ENCODE measurements around the gene CRYZL1. TPM values are rescaled to one million over a fixed set of nuclear protein-coding genes. Genes with fewer than 3 reads are reported as not detected.
A peak's percentile ranks its signal among the peaks of the same experiment; 100 is the strongest.

CRYZL1 gene
- polyA plus RNA-seq, 3 donors = 25.9 to 30.6 (median 26.1) TPM

- H3K9me3 Mint-ChIP-seq = peaks cover 0 to 3% (median 0%) of the 10 kb centered on the region in 7 donors
- H3K4me1 Mint-ChIP-seq = no peaks in the 10 kb centered on the region
- intact Hi-C loops (cut with micrococcal nuclease) = no loop called here
- WGBS (ENCODE audit: insufficient coverage) = no CpG with 5 or more reads among the region's 1 CpG
- no peak for DNase-seq
- Histone ChIP-seq H3K27me3 (ENCODE audit: control insufficient read depth in 2 of 2, insufficient read depth in 2 of 2, low read length in 2 of 2) (no peaks in the 10 kb centered on the region), H3K36me3 (replicated peaks in 1 of 2; ENCODE audit: control insufficient read depth in 1 of 2, insufficient read depth in 2 of 2, low read length in 2 of 2) (peaks cover 65 to 74% of the 10 kb centered on the region in 2 donors), H3K9ac (ENCODE audit: insufficient read depth, low read length, poor library complexity, severe bottlenecking) (no peak overlapping the region), H3K4me1 (ENCODE audit: control insufficient read depth in 1 of 2, insufficient read depth in 2 of 2, low read length in 2 of 2) (no peaks in the 10 kb centered on the region), H2AFZ (ENCODE audit: insufficient read depth, low read depth, low read length, poor library complexity, severe bottlenecking) (no peak overlapping the region), H3K4me2 (replicated peaks; ENCODE audit: extremely low read depth, low read length, poor library complexity, severe bottlenecking) (no peak overlapping the region), H3K9me3 (replicated peaks in 1 of 2; ENCODE audit: control insufficient read depth in 1 of 2, insufficient read depth in 1 of 2, low read length in 2 of 2) (no peaks in the 10 kb centered on the region), H3K79me2 (ENCODE audit: insufficient read depth, low read length) (no peaks in the 10 kb centered on the region), H3K27ac (ENCODE audit: low read depth in 1 of 2, low read length in 2 of 2) (no peak overlapping the region), H4K20me1 (ENCODE audit: insufficient read depth, low read length) (no peaks in the 10 kb centered on the region), H3K4me3 (replicated peaks in 1 of 3; ENCODE audit: low read depth in 2 of 3, low read length in 3 of 3) (no peak overlapping the region)
- H3K27me3 Mint-ChIP-seq (ENCODE audit: low read depth in 3 of 3) = peaks cover 0 to 2% (median 0%) of the 10 kb centered on the region in 3 donors
- H3K4me3 Mint-ChIP-seq = no peak overlapping the region
- peaks cover 55 to 84% of the 10 kb centered on the region in 2 donors for H3K36me3 Mint-ChIP-seq
- H3K27ac Mint-ChIP-seq = no peak overlapping the region
- no peak for TF ChIP-seq CTCF (IDR thresholded peaks at IDR 0.05)
These were observed 43.5 kb downstream of the CRYZL1 start for GRCh38 chr21:33598051-33598450.

GRCh38 chr21:33588485-33589335 lies 52.8 kb downstream of the CRYZL1 start, which contains the start of gene DONSON:
Gene DONSON, minus strand, starts transcription at chr21:33588684. Its CDS starts 43 bp downstream, at chr21:33588641.
- peak within 1 kb of the TSS; percentile 78 to 85 (median 81) for H3K4me3 ChIP-seq (replicated peaks in 1 of 3; ENCODE audit: low read depth in 2 of 3, low read length in 3 of 3)
- H3K79me2 ChIP-seq (ENCODE audit: insufficient read depth, low read length) = peaks cover 33% of the 10 kb centered on the region
- WGBS (ENCODE audit: insufficient coverage) = under 1% methylated on average over 72 of the region's 78 CpGs
- H3K27ac ChIP-seq (ENCODE audit: low read depth in 1 of 2, low read length in 2 of 2) = peak within 1 kb of the TSS; percentile 48 to 74
- no peaks in the 10 kb centered on the region for H3K9me3 Mint-ChIP-seq
- H3K4me1 ChIP-seq (ENCODE audit: control insufficient read depth in 1 of 2, insufficient read depth in 2 of 2, low read length in 2 of 2) = peaks cover 10 to 16% of the 10 kb centered on the region in 2 donors
- peak within 1 kb of the TSS; percentile 92 to 98 for H3K4me3 Mint-ChIP-seq
- H3K4me2 ChIP-seq (replicated peaks; ENCODE audit: extremely low read depth, low read length, poor library complexity, severe bottlenecking) = peak within 1 kb of the TSS; percentile 75
- peak within 1 kb of the TSS; percentile 83 to 92 (median 91) for H3K27ac Mint-ChIP-seq
- peaks cover 4 to 11% of the 10 kb centered on the region in 2 donors for H3K36me3 Mint-ChIP-seq
- H3K9me3 ChIP-seq (replicated peaks in 1 of 2; ENCODE audit: control insufficient read depth in 1 of 2, insufficient read depth in 1 of 2, low read length in 2 of 2) = no peaks in the 10 kb centered on the region
- peaks cover 3 to 4% of the 10 kb centered on the region in 2 donors for H3K36me3 ChIP-seq (replicated peaks in 1 of 2; ENCODE audit: control insufficient read depth in 1 of 2, insufficient read depth in 2 of 2, low read length in 2 of 2)
- no peaks in the 10 kb centered on the region for H4K20me1 ChIP-seq (ENCODE audit: insufficient read depth, low read length)
- intact Hi-C loops (cut with micrococcal nuclease) = loop anchor here (2.0 to 5.0 kb wide), 4 partner anchors 46 to 108 kb away; partner anchors contain the start of genes CRYZL1 (in 1 of the 2), GART (in 1 of the 2), ITSN1 (in 1 of the 2) and SON (in 1 of the 2)
- peak; percentile 83 to 87 (median 84) for DNase-seq
- peaks cover 0 to 2% (median 0%) of the 10 kb centered on the region in 3 donors for H3K27me3 Mint-ChIP-seq (ENCODE audit: low read depth in 3 of 3)
- peak within 1 kb of the TSS; percentile 82 for H3K9ac ChIP-seq (ENCODE audit: insufficient read depth, low read length, poor library complexity, severe bottlenecking)
- H2AFZ ChIP-seq (ENCODE audit: insufficient read depth, low read depth, low read length, poor library complexity, severe bottlenecking) = peak within 1 kb of the TSS; percentile 88
- H3K27me3 ChIP-seq (ENCODE audit: control insufficient read depth in 2 of 2, insufficient read depth in 2 of 2, low read length in 2 of 2) = no peaks in the 10 kb centered on the region
- TF ChIP-seq CTCF (IDR thresholded peaks at IDR 0.05) = no peak
- peaks cover 18% of the 10 kb centered on the region for H3K4me1 Mint-ChIP-seq
